Colonic mucosa (tissue), 4 donors: Measurements from ENCODE around the gene PDK3. TPM values are rescaled to one million over a fixed set of nuclear protein-coding genes. Genes with fewer than 3 reads are reported as not detected.

ENCODE experiments used
- DNase-seq: peaks from one replicate; pipeline ENCODE4 v3.0.0-alpha.2; 2020
- H3K27ac ChIP-seq: fragments of 200-600 bp; one replicate; pipeline ENCODE4 v1.8.0; 2021
- H3K27me3 ChIP-seq: fragments of 200-600 bp; one replicate; pipeline ENCODE4 v1.8.0; 2021
- H3K36me3 ChIP-seq: fragments of 200-600 bp; one replicate; pipeline ENCODE4 v1.8.0; 2021
- H3K4me1 ChIP-seq: fragments of 200-600 bp; one replicate; pipeline ENCODE4 v1.8.0; 2021; ENCODE audit warnings: mild to moderate bottlenecking
- H3K4me3 ChIP-seq: fragments of 200-600 bp; one replicate; pipeline ENCODE4 v1.8.0; 2021
- H3K9ac ChIP-seq, 2 donors: one replicate each; pipeline ENCODE4 v1.7.0; 2013; ENCODE audit warnings: control low read depth in 2 of 2, low read depth in 2 of 2, low read length in 2 of 2
- H3K9me3 ChIP-seq: fragments of 200-600 bp; one replicate; pipeline ENCODE4 v1.8.0; 2021
- CTCF ChIP-seq: fragments of 200-600 bp; IDR thresholded peaks from one replicate; pipeline ENCODE4 v1.8.0; 2022; ENCODE audit warnings: antibody characterized with exemption, mild to moderate bottlenecking
- intact Hi-C: fragments of 100-400 bp; cut with DNase I; formaldehyde crosslinking; loops from one replicate; pipeline ENCODE4 v1.14.1; 2022
- total RNA-seq, 2 donors: library from RNA; stranded (reverse); fragmentation: NEBNext Ultra II Directional in 1 of 2; extraction: Animal tissue kit (Norgen Biotek cat#: 25700) in 1 of 2; gene quantifications; one replicate each; pipeline ENCODE4 v1.2.1, GENCODE V29; 2021
- donor health status: healthy.
- donor health status: DM: no; HTN: no; CAD: no.
- donor health status: DM: no; HTN: no; CAD: no.

PDK3 gene
- total RNA-seq, 2 donors from 2014 or later, result 18.5 to 37.7 TPM

GRCh38 chrX:24480400-24480865, 15.3 kb downstream of the PDK3 start:
- intact Hi-C loops, result no loop called here
- Histone ChIP-seq H3K9ac (no peak overlapping the region), H3K27me3 (no peaks in the 10 kb centered on the region), H3K4me3 (no peak overlapping the region), H3K4me1 (no peaks in the 10 kb centered on the region), H3K27ac (peak overlapping the region; percentile 81), H3K36me3 (no peaks in the 10 kb centered on the region), H3K9me3 (no peaks in the 10 kb centered on the region)
- TF ChIP-seq CTCF, result no peak
- no peak for DNase-seq

- H3K27me3 ChIP-seq, result no peaks in the 10 kb centered on the region
- no peak overlapping the region for H3K4me3 ChIP-seq
- H3K27ac ChIP-seq, result no peak overlapping the region
- H3K4me1 ChIP-seq, result no peaks in the 10 kb centered on the region
- intact Hi-C loops, result no loop called here
- TF ChIP-seq CTCF, result no peak
- H3K9ac ChIP-seq, result no peak overlapping the region
- H3K36me3 ChIP-seq, result no peaks in the 10 kb centered on the region
- no peak for DNase-seq
- no peaks in the 10 kb centered on the region for H3K9me3 ChIP-seq
These were observed 17.8 kb downstream of the PDK3 start for GRCh38 chrX:24482823-24483415.

GRCh38 chrX:24483596-24483995, 18.5 kb downstream of the PDK3 start:
- no peaks in the 10 kb centered on the region for H3K36me3 ChIP-seq
- H3K27ac ChIP-seq, result no peak overlapping the region
- H3K4me3 ChIP-seq, result no peak overlapping the region
- H3K27me3 ChIP-seq, result no peaks in the 10 kb centered on the region
- H3K4me1 ChIP-seq, result no peaks in the 10 kb centered on the region
- intact Hi-C loops, result no loop called here
- H3K9me3 ChIP-seq, result no peaks in the 10 kb centered on the region
- DNase-seq, result no peak
- no peak overlapping the region for H3K9ac ChIP-seq
- TF ChIP-seq CTCF, result no peak

GRCh38 chrX:24485323-24485722, 20.2 kb downstream of the PDK3 start:
- Histone ChIP-seq H3K9ac (no peak overlapping the region), H3K27me3 (no peaks in the 10 kb centered on the region), H3K4me3 (no peak overlapping the region), H3K36me3 (no peaks in the 10 kb centered on the region), H3K4me1 (no peaks in the 10 kb centered on the region), H3K27ac (no peak overlapping the region), H3K9me3 (no peaks in the 10 kb centered on the region)
- DNase-seq, result no peak
- no peak for TF ChIP-seq CTCF
- intact Hi-C loops, result no loop called here

GRCh38 chrX:24485976-24486680, 21.0 kb downstream of the PDK3 start:
- intact Hi-C loops, result no loop called here
- H3K27ac ChIP-seq, result no peak overlapping the region
- H3K4me1 ChIP-seq, result no peaks in the 10 kb centered on the region

More at GRCh38 chrX:24485976-24486680, 21.0 kb downstream of the PDK3 start:
- Histone ChIP-seq H3K9ac (no peak overlapping the region), H3K27me3 (no peaks in the 10 kb centered on the region), H3K4me3 (no peak overlapping the region), H3K36me3 (no peaks in the 10 kb centered on the region), H3K9me3 (no peaks in the 10 kb centered on the region)
- no peak for TF ChIP-seq CTCF
- DNase-seq, result no peak
